Activated T-helper 9 cell treated with anti-CD3 and anti-CD28 coated beads, Interleukin-2, amount 50 U/mL, for 16 hours (primary cell): ENCODE results near the gene SRPK3.

Experiments
- DNase-seq: peaks from one replicate; pipeline ENCODE4 v3.0.0-alpha.2; 2020; ENCODE audit warnings: low read depth

SRPK3 gene

DNA sequence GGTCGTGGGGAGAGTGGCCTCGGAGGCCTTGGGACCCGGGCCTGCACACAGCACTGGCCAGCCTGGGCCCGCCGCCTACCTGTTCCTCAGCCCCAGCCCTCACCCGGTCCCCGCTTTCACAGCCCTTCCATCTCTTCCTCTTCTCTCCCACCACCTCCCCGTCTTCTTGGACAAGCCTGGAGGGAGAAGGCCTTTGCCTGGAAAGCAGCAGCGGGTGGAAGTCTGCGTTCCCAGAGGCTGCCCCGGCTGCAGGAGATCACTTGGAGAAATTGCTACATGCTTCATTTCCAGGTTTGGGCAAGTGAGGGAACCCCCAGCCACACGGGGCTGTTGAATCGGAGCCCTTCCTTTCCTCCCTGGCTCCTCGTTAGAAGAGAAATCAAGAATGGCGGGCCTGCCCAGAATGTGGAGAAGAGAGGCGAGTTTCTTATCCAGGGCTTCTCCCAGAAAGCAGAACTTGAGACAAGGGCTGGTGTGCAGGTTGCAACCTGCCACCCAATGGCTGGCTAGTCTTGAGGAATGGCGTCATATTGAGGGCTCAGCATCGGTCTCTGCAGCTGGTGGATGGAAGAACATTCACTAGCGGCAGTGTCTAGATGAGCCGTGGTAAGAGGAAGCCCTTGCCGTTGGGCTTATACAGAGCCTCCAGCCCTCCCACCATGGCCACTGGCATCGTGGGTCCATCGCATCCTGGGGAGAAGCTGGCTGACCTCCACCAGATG lies 50.7 kb downstream of the SRPK3 start:
- no peak for DNase-seq

DNA sequence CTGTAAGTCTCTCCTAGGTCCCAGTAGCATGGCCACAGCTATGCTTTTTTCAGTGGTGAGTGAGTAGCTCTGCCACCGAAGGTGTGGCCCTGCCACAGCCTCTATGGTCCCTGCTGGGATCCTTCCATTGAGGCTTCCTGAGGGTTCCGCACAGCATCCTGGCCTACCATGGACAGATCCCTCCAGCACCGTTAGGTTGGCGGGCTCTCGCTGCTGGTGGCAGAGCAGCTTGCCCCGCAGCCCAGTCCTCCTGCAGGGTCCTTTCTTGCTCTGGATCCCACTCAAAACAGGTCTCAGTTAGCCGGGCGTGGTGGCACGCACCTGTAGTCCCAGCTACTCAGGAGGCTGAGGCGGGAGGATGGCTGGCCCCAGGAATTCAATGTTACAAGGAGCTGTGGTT lies 51.9 kb downstream of the SRPK3 start:
- no peak for DNase-seq
